DND-41 (cell line): Measurements from ENCODE around the gene KLK14.

Source experiments
- ATAC-seq: fragments of 200-7000 bp; cut with Tn5 transposase; 3 replicates; pipeline ENCODE4 v1.9.1; 2021; ENCODE audit warnings: low read depth; ENCODE audit not compliant: insufficient read depth
- DNase-seq: peaks from one replicate; pipeline ENCODE4 v3.0.0-alpha.2; 2020
- H2AFZ ChIP-seq: 2 replicates; pipeline ENCODE4 v1.6.0; 2012; ENCODE audit warnings: low read depth, low read length
- H3K27ac ChIP-seq: 2 replicates; pipeline ENCODE4 v1.5.1; 2012; ENCODE audit warnings: low read length, inconsistent platforms
- H3K27me3 ChIP-seq: fragments of 200-600 bp; sonication (generic); 2 replicates; pipeline ENCODE4 v1.6.0; 2012; ENCODE audit warnings: low read length, mild to moderate bottlenecking, inconsistent platforms; ENCODE audit not compliant: insufficient read depth, poor library complexity
- H3K36me3 ChIP-seq: 2 replicates; pipeline ENCODE4 v1.5.1; 2012; ENCODE audit warnings: low read length, inconsistent platforms; ENCODE audit not compliant: insufficient read depth
- H3K4me1 ChIP-seq: 2 replicates; pipeline ENCODE4 v1.5.1; 2012; ENCODE audit warnings: mild to moderate bottlenecking, low read length; ENCODE audit not compliant: insufficient read depth
- H3K4me2 ChIP-seq: 2 replicates; pipeline ENCODE4 v1.6.0; 2012; ENCODE audit warnings: mild to moderate bottlenecking, moderate library complexity, low read length, inconsistent platforms; ENCODE audit not compliant: insufficient read depth
- H3K4me3 ChIP-seq, 2 experiments: fragments of 200-600 bp in 1 of 2; shearing (Covaris generic) in 1 of 2; 2 replicates each; pipeline ENCODE4 v1.5.1; 2012 to 2016; ENCODE audit warnings: inconsistent platforms in 2 of 2, low read length in 2 of 2, mild to moderate bottlenecking in 2 of 2, low read depth in 1 of 2, moderate library complexity in 1 of 2
- H3K79me2 ChIP-seq: 2 replicates; pipeline ENCODE4 v1.6.0; 2012; ENCODE audit warnings: low read length, inconsistent platforms; ENCODE audit not compliant: insufficient read depth
- H3K9ac ChIP-seq: 2 replicates; pipeline ENCODE4 v1.6.0; 2012; ENCODE audit warnings: low read depth, mild to moderate bottlenecking, inconsistent platforms, low read length, moderate library complexity
- H3K9me3 ChIP-seq: 2 replicates; pipeline ENCODE4 v1.5.1; 2012; ENCODE audit warnings: low read length, moderate library complexity, mild to moderate bottlenecking, inconsistent platforms; ENCODE audit not compliant: insufficient read depth, severe bottlenecking
- H4K20me1 ChIP-seq: 2 replicates; pipeline ENCODE4 v1.6.0; 2012; ENCODE audit warnings: low read length; ENCODE audit not compliant: insufficient read depth
- EZH2 ChIP-seq: IDR thresholded peaks from 3 replicates; pipeline ENCODE4 v1.6.1; 2012; ENCODE audit warnings: borderline replicate concordance, low read depth, mild to moderate bottlenecking, moderate library complexity, low read length, inconsistent platforms; ENCODE audit not compliant: severe bottlenecking
- TF ChIP-seq, protein P1 (sequence below): IDR thresholded peaks from 2 replicates; pipeline ENCODE4 v1.5.1; 2012; ENCODE audit warnings: borderline replicate concordance, low read length, moderate library complexity, mild to moderate bottlenecking; ENCODE audit not compliant: poor library complexity, severe bottlenecking; ENCODE audit errors: extremely low read depth

KLK14 gene

DNA sequence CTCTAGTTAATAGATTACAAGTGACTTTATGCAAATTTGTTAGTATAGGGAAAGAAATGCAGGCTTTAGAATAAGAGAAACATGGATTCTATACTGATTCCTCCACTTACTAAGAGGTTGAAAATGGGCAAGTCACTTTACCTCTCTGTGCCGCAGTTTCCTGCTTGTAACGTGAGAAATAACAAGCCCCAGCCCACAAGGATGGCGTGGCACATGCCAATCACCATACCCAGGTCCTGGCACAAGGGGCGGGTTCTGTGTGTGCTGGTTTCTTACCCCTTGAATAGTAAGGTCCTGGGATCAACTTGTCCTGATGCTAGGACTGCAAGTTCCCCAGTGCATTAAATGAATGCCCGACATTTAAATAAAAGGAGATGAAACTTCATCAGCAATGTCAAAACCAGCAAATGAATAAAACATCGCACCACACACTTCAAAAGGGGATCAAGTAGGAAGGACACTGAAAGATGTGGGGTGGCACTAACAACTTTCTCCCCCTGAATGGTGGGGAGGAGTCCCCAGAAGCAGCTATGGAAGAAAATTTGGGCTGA lies 34.1 kb upstream of the KLK14 start:
- no peaks in the 10 kb centered on the region for H3K9me3 ChIP-seq
- no peak overlapping the region for H3K4me3 ChIP-seq
- peaks cover 13% of the 10 kb centered on the region for H3K27me3 ChIP-seq
- H3K4me2 ChIP-seq = no peak overlapping the region
- no peak overlapping the region for H3K27ac ChIP-seq
- no peaks in the 10 kb centered on the region for H3K4me1 ChIP-seq
- no peaks in the 10 kb centered on the region for H3K36me3 ChIP-seq
- no peaks in the 10 kb centered on the region for H3K79me2 ChIP-seq
- no peak overlapping the region for H3K9ac ChIP-seq
- H2AFZ ChIP-seq = no peak overlapping the region
- no peak for TF ChIP-seq EZH2
- TF ChIP-seq, protein P1, sequence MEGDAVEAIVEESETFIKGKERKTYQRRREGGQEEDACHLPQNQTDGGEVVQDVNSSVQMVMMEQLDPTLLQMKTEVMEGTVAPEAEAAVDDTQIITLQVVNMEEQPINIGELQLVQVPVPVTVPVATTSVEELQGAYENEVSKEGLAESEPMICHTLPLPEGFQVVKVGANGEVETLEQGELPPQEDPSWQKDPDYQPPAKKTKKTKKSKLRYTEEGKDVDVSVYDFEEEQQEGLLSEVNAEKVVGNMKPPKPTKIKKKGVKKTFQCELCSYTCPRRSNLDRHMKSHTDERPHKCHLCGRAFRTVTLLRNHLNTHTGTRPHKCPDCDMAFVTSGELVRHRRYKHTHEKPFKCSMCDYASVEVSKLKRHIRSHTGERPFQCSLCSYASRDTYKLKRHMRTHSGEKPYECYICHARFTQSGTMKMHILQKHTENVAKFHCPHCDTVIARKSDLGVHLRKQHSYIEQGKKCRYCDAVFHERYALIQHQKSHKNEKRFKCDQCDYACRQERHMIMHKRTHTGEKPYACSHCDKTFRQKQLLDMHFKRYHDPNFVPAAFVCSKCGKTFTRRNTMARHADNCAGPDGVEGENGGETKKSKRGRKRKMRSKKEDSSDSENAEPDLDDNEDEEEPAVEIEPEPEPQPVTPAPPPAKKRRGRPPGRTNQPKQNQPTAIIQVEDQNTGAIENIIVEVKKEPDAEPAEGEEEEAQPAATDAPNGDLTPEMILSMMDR = no peak
- no peaks in the 10 kb centered on the region for H4K20me1 ChIP-seq
- ATAC-seq (no peak), DNase-seq (no peak)

DNA sequence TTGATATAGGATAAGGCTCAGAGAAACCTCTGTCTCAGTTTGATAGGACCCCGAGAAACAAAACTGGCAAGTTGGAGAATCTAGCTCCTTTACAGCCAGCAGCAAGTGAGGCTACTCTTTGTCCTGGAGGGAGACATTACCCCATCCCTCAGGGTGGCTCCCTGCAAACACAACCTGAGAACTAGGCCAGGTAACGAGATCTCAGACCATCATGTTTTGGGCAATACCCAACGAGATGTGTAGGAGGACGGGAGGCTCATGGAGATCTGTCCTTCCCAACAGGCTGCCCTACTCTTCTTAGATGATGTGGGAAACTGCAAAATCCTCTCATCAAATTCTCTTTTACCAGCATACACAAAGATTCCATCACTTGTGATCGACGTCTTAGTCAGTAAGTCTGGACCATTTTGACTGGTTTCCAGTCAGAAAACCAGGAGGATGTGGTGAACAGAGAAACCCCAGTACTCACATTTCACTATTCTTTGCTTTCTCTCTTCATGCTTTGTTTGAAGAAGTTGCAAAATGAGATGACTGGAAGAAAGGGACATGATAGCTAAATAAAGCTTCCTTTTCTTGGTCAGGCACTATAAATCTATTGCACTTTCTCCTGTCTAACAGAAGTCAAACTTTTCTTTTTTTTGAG lies 31.5 kb upstream of the KLK14 start:
- no peaks in the 10 kb centered on the region for H4K20me1 ChIP-seq
- H3K79me2 ChIP-seq = no peaks in the 10 kb centered on the region
- no peak overlapping the region for H3K9ac ChIP-seq
- H3K4me2 ChIP-seq = no peak overlapping the region
- DNase-seq (no peak), ATAC-seq (no peak)
- H2AFZ ChIP-seq = no peak overlapping the region
- no peaks in the 10 kb centered on the region for H3K4me1 ChIP-seq
- peaks cover 13% of the 10 kb centered on the region for H3K27me3 ChIP-seq
- no peaks in the 10 kb centered on the region for H3K9me3 ChIP-seq
- TF ChIP-seq, protein P1 = no peak
- TF ChIP-seq EZH2 = no peak
- no peak overlapping the region for H3K4me3 ChIP-seq
- no peak overlapping the region for H3K27ac ChIP-seq
- H3K36me3 ChIP-seq = no peaks in the 10 kb centered on the region

DNA sequence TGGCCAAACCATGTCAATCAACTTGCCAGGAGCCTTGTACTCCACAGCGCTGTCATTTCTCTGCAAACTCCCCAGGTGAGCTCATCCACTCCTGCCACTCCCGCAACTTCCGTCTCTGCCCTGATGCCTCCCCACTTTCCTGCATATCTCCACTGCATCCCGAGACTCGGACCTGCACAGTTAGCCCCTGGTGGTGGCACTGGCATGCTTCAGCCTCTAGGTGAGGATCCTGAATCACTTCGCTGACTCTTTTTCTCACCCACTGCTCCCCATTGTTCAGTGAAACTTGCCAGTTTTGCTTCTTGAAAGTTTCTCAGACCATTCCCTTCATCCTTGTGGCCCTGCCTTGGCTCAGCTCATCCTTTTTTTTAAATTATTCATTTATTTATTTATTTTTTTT lies 28.9 kb upstream of the KLK14 start:
- H3K27ac ChIP-seq = no peak overlapping the region
- H3K4me1 ChIP-seq = peaks cover 18% of the 10 kb centered on the region
- no peak for DNase-seq
- H3K9me3 ChIP-seq = no peaks in the 10 kb centered on the region
- H3K9ac ChIP-seq = no peak overlapping the region
- H3K4me2 ChIP-seq = no peak overlapping the region
- H2AFZ ChIP-seq = no peak overlapping the region
- H3K4me3 ChIP-seq = no peak overlapping the region
- H4K20me1 ChIP-seq = peaks cover 3% of the 10 kb centered on the region; the same call in 1 of the 2 replicates
- H3K36me3 ChIP-seq = no peaks in the 10 kb centered on the region
- no peak for ATAC-seq
- peaks cover 10% of the 10 kb centered on the region for H3K27me3 ChIP-seq
- TF ChIP-seq, protein P1 = peak; percentile 14
- no peak for TF ChIP-seq EZH2
- peaks cover 16% of the 10 kb centered on the region for H3K79me2 ChIP-seq

DNA sequence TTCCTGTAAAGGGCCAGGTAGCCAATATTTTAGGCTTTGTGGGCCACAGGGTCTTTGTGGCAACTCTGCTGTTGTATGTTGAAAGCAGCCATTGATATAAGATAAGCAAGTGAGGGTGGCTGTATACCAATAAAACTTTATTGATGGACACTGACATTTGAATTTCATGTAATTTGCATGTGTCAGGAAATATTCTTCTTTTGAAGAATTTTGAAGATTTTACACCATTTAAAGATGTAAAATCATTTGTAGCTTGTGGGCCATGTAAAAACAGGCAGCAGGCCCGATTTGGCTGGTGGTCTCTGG lies 27.9 kb upstream of the KLK14 start:
- DNase-seq (no peak), ATAC-seq (no peak)
- Histone ChIP-seq H3K9ac (no peak overlapping the region), H3K4me2 (no peak overlapping the region), H3K4me1 (peaks cover 25% of the 10 kb centered on the region), H2AFZ (no peak overlapping the region), H3K27me3 (peaks cover 10% of the 10 kb centered on the region), H3K4me3 (no peak overlapping the region), H3K27ac (no peak overlapping the region), H3K79me2 (peaks cover 25% of the 10 kb centered on the region), H3K9me3 (no peaks in the 10 kb centered on the region), H4K20me1 (peaks cover 9% of the 10 kb centered on the region; the same call in 1 of the 2 replicates), H3K36me3 (peaks cover 6% of the 10 kb centered on the region)
- TF ChIP-seq, protein P1 = no peak
- TF ChIP-seq EZH2 = no peak
